ENCODE data around the gene PRPF8. TPM values are rescaled to one million over a fixed set of nuclear protein-coding genes. Genes with fewer than 3 reads are reported as not detected.
A peak's percentile ranks its signal among the peaks of the same experiment; 100 is the strongest.

PRPF8 gene
- total and polyA plus RNA-seq, 2 of the 8 experiments (the other 6 are each of a cell fraction or from before 2014, with no cell fraction given): 329 to 337 TPM

DNA sequence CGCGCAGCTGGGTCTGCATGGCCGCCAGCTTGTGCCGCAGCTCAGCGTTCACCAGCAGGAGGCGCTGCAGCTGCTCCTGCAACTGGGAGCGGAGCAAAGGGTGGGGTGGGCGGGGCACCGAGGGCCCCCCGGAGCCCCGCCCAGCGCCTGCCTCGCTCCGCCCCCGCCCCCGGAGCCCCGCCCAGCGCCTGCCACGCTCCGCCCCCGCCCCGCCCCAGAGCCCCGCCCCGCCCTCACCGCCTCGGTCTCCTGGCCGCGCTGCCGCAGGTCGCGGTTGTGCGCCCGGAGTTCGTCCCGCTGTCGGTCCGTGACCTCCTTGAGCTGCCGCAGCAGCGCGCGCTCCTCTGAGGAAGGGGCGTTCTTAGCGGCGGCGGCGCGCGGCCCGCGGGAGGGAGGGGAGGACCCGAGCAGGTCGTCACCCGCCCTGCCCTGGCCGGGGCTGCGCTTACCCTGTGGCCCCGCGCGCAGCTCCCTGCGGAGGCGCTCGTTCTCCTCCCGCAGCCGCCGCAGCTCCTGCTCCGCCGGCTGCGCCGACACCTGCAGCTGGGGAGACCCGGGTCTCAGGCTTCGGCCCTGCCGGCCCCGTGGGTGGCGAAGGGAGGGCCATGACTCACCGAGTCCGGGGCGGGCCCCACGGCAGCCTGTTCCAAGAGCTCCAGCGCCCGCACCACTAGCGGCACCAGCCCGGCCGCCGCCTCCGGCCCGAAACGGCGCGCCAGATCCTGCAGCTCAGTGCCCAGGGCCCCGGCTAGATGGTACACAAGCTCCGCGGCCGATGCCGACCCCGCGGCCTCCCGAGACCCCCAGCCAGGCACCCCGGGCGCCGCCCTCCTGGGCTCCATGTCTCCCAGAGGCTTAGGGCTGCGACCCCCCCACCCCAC, 35.5 kb downstream of the PRPF8 start (continued):
- TF ChIP-seq RFX5 (IDR thresholded peaks at IDR 0.05; ENCODE audit: borderline replicate concordance, low read depth, low read length): no peak
- TF ChIP-seq, protein P1, sequence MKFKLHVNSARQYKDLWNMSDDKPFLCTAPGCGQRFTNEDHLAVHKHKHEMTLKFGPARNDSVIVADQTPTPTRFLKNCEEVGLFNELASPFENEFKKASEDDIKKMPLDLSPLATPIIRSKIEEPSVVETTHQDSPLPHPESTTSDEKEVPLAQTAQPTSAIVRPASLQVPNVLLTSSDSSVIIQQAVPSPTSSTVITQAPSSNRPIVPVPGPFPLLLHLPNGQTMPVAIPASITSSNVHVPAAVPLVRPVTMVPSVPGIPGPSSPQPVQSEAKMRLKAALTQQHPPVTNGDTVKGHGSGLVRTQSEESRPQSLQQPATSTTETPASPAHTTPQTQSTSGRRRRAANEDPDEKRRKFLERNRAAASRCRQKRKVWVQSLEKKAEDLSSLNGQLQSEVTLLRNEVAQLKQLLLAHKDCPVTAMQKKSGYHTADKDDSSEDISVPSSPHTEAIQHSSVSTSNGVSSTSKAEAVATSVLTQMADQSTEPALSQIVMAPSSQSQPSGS (IDR thresholded peaks at IDR 0.05; ENCODE audit: low read length): no peak
- TF ChIP-seq SIX5 (IDR thresholded peaks at IDR 0.05; ENCODE audit: low read depth, low read length): no peak
- peak; percentile 45 to 67; a peak in 3 of 4 replicates for TF ChIP-seq RAD21 (IDR thresholded peaks at IDR 0.05 in 1 of 2, conservative IDR thresholded peaks at IDR 0.05 in 1 of 2; ENCODE audit: low read depth in 2 of 2, low read length in 2 of 2)
- no peak for TF ChIP-seq EZH2 (IDR thresholded peaks at IDR 0.05; ENCODE audit: low read depth, low read length, severe bottlenecking)
- TF ChIP-seq SP1 (IDR thresholded peaks at IDR 0.05; ENCODE audit: low read depth, low read length): 0 out of 2 replicates have a peak, but pooled peaks have one; percentile 19
- 0 out of 2 replicates have a peak, but pooled peaks have one; percentile 34 for TF ChIP-seq CHD2 (IDR thresholded peaks at IDR 0.05; ENCODE audit: low read length)
- no peak for TF ChIP-seq NRF1 (IDR thresholded peaks at IDR 0.05; ENCODE audit: low read depth, low read length)
- TF ChIP-seq POLR2A (IDR thresholded peaks at IDR 0.05; ENCODE audit: control extremely low read depth in 1 of 2, low read depth in 2 of 2, low read length in 2 of 2): no peak
- no peak for TF ChIP-seq HDAC2 (IDR thresholded peaks at IDR 0.05; ENCODE audit: borderline replicate concordance in 1 of 2, low read depth in 2 of 2, low read length in 2 of 2)
- no peak for TF ChIP-seq CTBP2 (IDR thresholded peaks at IDR 0.05; ENCODE audit: borderline replicate concordance, insufficient read depth, insufficient read length, low read length)
- no peak for TF ChIP-seq RNF2 (IDR thresholded peaks at IDR 0.05; ENCODE audit: borderline replicate concordance, low read depth, low read length, missing control alignments, poor library complexity, severe bottlenecking)
- TF ChIP-seq, protein P2, sequence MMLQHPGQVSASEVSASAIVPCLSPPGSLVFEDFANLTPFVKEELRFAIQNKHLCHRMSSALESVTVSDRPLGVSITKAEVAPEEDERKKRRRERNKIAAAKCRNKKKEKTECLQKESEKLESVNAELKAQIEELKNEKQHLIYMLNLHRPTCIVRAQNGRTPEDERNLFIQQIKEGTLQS (IDR thresholded peaks at IDR 0.05; ENCODE audit: insufficient read depth, low read depth, low read length): no peak
- no peak for TF ChIP-seq MAFK (IDR thresholded peaks at IDR 0.05; ENCODE audit: low read depth, low read length)
- no peak for TF ChIP-seq SIRT6 (IDR thresholded peaks at IDR 0.05; ENCODE audit: low read length)
- no peak for TF ChIP-seq KDM4A (IDR thresholded peaks at IDR 0.05; ENCODE audit: low read depth, low read length, severe bottlenecking)
- no peak for TF ChIP-seq BRCA1 (IDR thresholded peaks at IDR 0.05; ENCODE audit: low read depth, low read length)
- TF ChIP-seq, protein P3, sequence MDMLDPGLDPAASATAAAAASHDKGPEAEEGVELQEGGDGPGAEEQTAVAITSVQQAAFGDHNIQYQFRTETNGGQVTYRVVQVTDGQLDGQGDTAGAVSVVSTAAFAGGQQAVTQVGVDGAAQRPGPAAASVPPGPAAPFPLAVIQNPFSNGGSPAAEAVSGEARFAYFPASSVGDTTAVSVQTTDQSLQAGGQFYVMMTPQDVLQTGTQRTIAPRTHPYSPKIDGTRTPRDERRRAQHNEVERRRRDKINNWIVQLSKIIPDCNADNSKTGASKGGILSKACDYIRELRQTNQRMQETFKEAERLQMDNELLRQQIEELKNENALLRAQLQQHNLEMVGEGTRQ (IDR thresholded peaks at IDR 0.05; ENCODE audit: low read length): no peak
- 0 out of 2 replicates have a peak, but pooled peaks have one; percentile 27 for TF ChIP-seq SRF (IDR thresholded peaks at IDR 0.05; ENCODE audit: low read depth, low read length)
